HG03139 (cell line): ENCODE measurements around the gene CIB4.

Source experiments
- ATAC-seq: cut with Tn5 transposase; IDR thresholded peaks from one replicate; pipeline ENCODE4 v1.9.1; 2021; ENCODE audit not compliant: unreplicated experiment

The CIB4 gene

DNA sequence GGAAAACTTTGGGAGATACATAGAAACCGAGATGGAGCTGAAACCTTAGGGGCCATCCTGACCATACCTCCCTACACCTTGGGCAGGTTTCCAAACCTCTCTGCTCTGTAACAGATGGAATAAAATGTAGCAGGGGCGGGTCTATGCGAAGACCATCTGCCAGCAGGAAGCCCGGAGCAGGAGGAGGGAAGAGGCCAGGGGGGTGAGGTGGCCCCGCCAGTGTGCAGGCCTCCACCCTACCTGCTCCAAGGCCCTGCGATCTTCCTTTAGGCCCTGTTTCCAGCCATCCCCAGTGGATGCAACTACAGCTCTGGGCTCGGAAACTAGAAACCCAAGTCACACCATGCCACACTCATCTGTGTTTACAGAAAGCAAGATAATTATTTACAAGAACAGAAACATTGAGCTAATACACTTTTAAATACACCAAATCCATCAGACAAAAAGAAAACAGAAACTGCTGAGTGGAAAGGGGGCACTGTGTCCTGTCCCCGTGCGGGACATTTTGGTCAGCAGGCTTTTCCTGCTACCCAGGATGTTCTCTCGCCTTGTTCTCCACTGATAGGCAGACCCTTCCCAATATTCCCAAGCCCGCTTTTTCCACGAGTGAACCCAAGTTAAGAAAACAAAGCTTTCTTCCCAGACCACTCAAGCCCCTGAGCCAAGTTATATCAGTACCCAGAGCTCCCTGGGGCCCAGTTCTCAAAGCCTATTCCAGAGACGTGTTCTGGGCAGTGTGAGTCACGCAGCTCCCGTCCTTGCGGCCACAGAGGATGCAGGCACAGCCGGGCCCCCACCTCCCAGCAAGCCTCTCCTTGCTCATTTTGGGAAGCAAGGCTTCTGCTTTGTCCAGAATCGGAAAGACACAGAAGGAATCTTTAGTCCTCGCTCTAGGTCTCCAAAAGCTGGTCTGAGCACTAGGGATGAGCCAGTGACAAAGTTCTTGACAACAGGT, 17.3 kb downstream of the CIB4 start:
- ATAC-seq: no peak

- no peak for ATAC-seq
Measured at GRCh38 chr2:26621469-26622199, 19.5 kb downstream of the CIB4 start.

GRCh38 chr2:26620031-26620605, 21.0 kb downstream of the CIB4 start:
- no peak for ATAC-seq

DNA sequence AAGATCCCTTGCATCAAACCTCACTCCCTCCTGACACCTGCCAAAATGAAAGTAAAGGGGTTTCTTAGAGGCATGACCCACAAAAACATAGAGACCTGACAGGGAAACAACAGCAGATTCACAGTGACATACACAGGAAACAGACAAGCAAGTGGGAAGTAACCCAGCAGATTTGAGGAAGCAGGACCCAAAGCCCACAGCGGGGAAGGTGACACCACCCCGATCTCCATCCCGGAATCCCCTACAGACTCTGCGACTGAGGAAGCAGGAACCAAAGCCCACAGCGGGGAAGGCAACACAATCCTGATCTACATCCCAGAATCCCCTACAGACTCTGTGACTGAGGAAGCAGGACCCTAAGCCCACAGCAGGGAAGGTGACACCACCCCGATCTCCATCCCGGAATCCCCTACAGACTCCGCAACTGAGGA, 21.6 kb downstream of the CIB4 start:
- ATAC-seq: no peak

GRCh38 chr2:26619096-26619495, 22.1 kb downstream of the CIB4 start:
- no peak for ATAC-seq

DNA sequence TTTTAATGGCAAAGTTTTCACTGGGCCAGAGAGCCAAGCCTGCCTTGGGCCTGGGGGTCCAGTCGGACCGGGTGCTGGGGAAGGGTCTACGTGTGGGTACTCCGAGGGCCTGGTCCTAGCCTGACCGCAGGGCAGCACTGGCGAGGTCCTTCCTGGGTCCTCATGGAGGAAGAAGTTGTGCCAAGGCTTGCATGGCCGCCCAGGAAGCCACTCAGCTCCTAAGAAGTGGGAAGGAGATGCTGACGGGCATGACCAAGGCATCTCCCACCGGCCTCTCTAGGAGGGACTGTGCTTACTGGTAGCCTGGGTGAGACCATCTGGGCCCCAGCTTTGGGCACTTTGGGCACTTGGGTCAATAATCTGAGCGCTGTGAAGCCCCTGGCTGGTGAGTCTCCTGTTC, 22.6 kb downstream of the CIB4 start:
- no peak for ATAC-seq

DNA sequence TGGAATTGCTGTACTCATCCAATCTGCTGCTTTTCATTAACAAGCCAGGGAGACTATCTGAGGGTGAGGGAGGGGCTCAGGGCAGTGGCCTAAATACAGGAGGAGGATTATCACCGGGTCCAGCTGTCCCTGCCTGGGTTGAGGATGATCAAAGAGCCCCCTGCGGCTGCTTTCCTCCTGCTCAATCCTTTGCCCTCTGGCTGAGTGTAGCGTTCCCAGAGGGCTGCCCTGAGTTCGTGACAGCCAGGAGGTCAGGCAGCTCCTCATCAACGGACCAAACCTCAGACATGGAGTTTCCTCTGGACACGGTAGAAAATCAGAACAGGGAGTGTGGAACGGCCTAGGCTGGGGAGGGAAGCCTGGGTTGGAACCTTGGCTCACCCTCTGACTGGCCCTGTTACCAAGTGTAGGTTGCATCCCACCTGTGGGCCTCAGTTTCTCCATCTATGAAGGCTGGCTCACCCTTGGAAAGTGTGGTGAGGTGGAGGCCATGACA, 23.5 kb downstream of the CIB4 start:
- no peak for ATAC-seq

GRCh38 chr2:26616706-26617587, 24.2 kb downstream of the CIB4 start:
- no peak for ATAC-seq

DNA sequence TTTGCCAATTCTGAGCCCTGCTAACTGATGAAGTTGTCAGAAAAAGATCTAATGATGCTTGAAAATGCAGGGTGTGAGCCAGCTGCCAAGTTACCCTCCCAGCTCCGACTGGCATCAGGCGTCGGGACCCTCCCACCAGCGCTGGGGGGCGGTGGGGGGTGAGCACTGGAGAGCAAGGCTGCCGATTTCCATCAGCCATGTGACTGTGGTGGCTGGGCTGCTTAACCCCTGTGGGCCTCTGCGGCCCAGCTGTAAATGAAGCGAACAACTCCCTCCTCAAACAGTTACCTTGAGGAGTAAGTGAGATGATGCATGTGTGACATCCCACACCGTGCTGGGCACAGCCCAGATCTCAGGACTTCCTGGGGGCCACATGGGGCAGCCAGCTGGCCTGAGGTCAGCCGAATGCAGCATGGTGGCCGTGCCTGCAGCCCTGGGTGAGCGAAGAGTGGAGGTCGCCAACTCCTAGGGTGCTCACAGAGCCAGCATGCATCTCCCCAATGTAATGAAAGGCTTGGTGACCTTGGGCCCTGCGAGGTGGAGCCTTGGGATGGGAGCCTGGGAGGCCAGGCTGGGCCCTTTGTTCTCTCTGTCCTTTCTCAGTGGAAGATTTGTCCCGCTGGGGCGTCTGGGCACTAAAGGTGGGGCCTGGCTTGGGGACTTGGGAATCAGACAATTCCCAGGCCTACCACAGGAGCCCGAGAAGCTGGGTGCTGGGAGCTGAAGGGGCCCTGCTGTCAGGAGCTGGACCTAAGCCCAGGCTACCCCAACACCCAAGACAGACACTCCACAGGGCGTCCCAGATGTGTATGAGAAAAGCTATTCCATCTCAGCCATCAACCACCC, 25.1 kb downstream of the CIB4 start:
- ATAC-seq: no peak

- ATAC-seq: no peak
Measured at GRCh38 chr2:26615336-26615859, 25.8 kb downstream of the CIB4 start.

- ATAC-seq: no peak
Measured at GRCh38 chr2:26614216-26615138, 26.7 kb downstream of the CIB4 start.

DNA sequence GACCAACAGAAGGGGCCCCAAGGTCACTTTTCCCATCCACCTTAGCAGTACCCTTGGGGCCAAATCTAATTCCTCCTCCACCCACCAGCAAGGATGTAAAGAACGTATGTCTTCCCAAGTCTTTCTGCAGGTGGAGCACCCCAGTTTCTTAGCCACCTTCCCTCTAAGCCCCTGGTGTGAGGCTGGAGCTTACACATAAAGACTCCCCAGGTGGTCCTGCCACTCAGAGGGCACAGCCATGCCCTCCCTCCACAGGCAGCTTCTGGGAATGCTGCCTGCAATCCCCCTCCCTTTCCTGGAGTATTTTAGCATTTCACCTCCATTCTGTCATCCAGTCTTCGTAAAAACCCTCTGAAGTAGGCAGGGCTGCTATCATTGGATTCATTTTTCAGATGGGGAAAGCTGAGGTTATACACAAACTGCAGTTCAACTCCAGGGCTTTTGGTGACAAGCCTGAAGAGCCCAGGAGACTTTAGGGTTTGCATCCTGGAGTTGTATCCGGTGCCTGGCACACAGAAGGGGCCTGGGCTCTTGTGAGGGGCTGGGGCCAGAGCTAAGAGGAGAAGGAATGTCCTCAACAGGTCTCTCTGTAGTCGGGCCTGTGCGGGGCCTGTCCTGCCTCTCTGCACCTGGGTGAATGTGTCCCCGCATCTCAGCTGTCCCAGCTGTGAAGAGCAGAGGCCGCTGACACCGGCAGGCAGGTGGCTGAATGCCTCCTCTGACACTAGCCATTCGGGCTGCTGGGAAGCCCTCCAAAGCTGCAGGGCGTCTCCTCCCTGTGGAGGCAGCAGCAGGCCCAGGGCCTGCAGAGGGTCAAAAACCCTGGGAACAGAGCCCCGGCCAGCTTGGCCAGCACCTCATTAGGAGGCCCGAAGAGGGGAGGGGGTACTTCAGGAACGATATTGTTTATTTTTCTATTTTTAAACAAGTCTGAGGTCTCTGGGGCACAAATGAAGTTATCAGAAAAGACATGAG, 27.6 kb downstream of the CIB4 start:
- no peak for ATAC-seq

DNA sequence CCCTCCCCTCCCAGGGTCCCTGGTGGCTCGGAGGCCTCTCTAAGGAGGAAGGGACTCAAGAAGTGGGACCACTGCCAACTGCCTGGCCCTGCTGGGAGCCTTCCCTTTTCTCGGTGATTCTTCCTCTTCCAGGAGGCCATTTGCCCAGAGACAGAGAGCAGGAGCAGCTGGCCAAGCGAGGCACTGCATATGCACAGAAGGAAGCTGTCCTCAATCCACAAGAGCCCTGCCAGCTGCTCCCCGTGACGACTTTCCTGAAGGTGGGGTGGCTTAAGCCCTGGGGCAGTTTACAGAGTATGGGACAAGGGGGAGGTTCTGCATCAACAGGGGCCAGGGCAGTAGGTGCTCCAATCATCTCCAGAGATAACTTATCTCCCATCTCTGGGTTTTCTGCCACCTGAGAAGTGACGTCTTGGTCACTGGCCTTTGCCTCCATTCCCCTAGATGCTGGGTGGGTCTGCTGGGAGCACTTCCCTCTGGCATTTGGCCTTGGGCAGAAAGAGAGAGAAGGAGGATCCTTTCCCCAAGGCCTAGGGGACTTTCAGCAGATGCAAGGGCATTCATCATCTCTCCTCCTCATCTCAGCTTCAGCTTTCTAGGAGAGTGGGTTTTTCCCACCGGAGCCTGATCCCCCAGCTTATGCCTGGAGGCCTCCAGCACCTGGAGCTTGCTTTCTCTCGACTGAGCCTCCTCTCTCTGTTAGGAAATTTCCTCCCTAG, 28.5 kb downstream of the CIB4 start:
- ATAC-seq: no peak

GRCh38 chr2:26612034-26612433, 29.1 kb downstream of the CIB4 start:
- ATAC-seq: no peak

GRCh38 chr2:26610504-26611335, 30.4 kb downstream of the CIB4 start:
- ATAC-seq: no peak

DNA sequence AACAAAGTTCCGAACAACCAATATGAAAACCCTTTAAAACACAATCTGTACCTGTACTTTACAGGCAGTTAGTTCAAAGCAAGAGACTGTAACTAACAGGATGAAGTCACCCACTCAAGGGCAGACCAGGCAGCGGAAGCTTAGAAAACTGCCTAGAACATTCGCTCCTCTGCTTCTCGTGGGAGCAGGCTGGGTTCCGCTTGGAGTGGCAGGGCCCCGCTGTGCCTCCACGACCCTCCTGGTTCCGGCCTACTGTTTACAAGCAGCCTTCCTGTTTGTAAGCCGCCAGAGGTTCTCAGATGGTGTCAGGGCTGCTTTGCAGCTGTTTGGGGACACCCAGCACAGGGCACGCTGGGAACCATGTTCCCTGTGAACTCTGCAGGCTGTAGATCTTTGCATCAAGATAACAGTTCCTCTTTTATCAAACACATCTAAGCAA, 31.3 kb downstream of the CIB4 start:
- ATAC-seq: no peak
